H1 (cell line): Measurements from ENCODE around the gene KRTAP9-6.
"Not testable (repeated sequence)": the region's sequence is repeated elsewhere in the genome, so short reads cannot be mapped to it uniquely, and the experiment has no call there.

Experiments used
- CEBPB ChIP-seq: IDR thresholded peaks from 2 replicates; pipeline ENCODE4 v1.6.1; 2012; ENCODE audit warnings: low read depth, low read length
- CHD7 ChIP-seq: fragments of 300-600 bp; sonication (generic); IDR thresholded peaks from 2 replicates; pipeline ENCODE4 v1.7.1; 2012; ENCODE audit warnings: low read length, moderate library complexity, mild to moderate bottlenecking, inconsistent platforms; ENCODE audit not compliant: insufficient replicate concordance
- CTCF ChIP-seq, 3 experiments: IDR thresholded peaks; 1 replicate in 2 of 3; 2 replicates in 1 of 3; pipeline versions ENCODE4 v1.5.1 to v1.6.1; 2011; ENCODE audit warnings: low read length in 3 of 3, mild to moderate bottlenecking in 3 of 3, inconsistent platforms in 2 of 3, low read depth in 1 of 3, moderate library complexity in 1 of 3; ENCODE audit not compliant: insufficient read depth in 1 of 3; ENCODE audit errors: control extremely low read depth in 1 of 3
- USF2 ChIP-seq: IDR thresholded peaks from 2 replicates; pipeline ENCODE4 v1.6.1; 2011; ENCODE audit warnings: low read length, improper control_type of control experiment
- YY1 ChIP-seq: IDR thresholded peaks from 2 replicates; pipeline ENCODE4 v1.6.1; 2011; ENCODE audit warnings: low read depth, mild to moderate bottlenecking, low read length
- TF ChIP-seq, protein P1 (sequence below): IDR thresholded peaks from 2 replicates; pipeline ENCODE4 v1.6.1; 2012; ENCODE audit warnings: inconsistent platforms

DNA sequence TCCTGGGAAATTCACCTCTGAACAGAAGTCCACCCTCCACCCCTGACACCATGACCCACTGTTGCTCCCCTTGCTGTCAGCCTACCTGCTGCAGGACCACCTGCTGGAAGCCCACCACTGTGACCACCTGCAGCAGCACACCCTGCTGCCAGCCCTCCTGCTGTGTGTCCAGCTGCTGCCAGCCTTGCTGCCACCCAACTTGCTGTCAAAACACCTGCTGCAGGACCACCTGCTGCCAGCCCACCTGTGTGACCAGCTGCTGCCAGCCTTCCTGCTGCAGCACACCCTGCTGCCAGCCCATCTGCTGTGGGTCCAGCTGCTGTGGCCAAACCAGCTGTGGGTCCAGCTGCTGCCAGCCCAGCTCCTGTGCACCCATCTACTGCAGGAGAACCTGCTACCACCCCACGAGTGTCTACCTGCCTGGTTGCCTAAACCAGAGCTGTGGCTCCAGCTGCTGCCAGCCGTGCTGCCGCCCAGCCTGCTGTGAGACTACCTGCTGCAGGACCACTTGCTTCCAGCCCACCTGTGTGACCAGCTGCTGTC, 10.5 kb downstream of the KRTAP9-6 start, which contains the start of gene KRTAP9-7:
- TF ChIP-seq CHD7; CTCF (IDR thresholded peaks at IDR 0.05; ENCODE audit: control extremely low read depth in 1 of 3, insufficient read depth in 1 of 3, low read depth in 1 of 3, low read length in 3 of 3); CEBPB; USF2; YY1: not testable (repeated sequence)
- TF ChIP-seq, protein P1, sequence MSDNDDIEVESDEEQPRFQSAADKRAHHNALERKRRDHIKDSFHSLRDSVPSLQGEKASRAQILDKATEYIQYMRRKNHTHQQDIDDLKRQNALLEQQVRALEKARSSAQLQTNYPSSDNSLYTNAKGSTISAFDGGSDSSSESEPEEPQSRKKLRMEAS = not testable (repeated sequence)
